H9 (cell line): Measurements from ENCODE around the gene AGO1. TPM values are rescaled to one million over a fixed set of nuclear protein-coding genes. Genes with fewer than 3 reads are reported as not detected.

ENCODE experiments used
- DNase-seq: peaks from one replicate; pipeline ENCODE4 v3.0.0-alpha.2; 2017
- H2AFZ ChIP-seq: one replicate; pipeline ENCODE4 v1.6.1; 2013; ENCODE audit warnings: mild to moderate bottlenecking, low read length, control low read depth, moderate library complexity
- H2AK5ac ChIP-seq: 2 replicates; pipeline ENCODE4 v1.6.1; 2013; ENCODE audit warnings: low read length, control low read depth, mixed read lengths; ENCODE audit not compliant: insufficient read length
- H2BK120ac ChIP-seq: one replicate; pipeline ENCODE4 v1.6.1; 2013; ENCODE audit warnings: low read depth, mild to moderate bottlenecking, low read length, control low read depth, inconsistent platforms; ENCODE audit not compliant: poor library complexity, severe bottlenecking
- H2BK12ac ChIP-seq: 2 replicates; pipeline ENCODE4 v1.6.1; 2013; ENCODE audit warnings: low read length, control low read depth, mixed read lengths, low read depth; ENCODE audit not compliant: insufficient read length
- H2BK15ac ChIP-seq: 2 replicates; pipeline ENCODE4 v1.6.1; 2013; ENCODE audit warnings: low read depth, low read length, control low read depth
- H2BK20ac ChIP-seq: one replicate; pipeline ENCODE4 v1.6.1; 2013; ENCODE audit warnings: low read depth, mild to moderate bottlenecking, low read length, control low read depth, inconsistent platforms; ENCODE audit not compliant: poor library complexity, severe bottlenecking
- H2BK5ac ChIP-seq: 2 replicates; pipeline ENCODE4 v1.6.1; 2013; ENCODE audit warnings: low read length, control low read depth, mixed read lengths; ENCODE audit not compliant: insufficient read length
- H3K14ac ChIP-seq: 2 replicates; pipeline ENCODE4 v1.6.1; 2013; ENCODE audit warnings: low read length, control low read depth; ENCODE audit not compliant: insufficient read depth
- H3K18ac ChIP-seq: 2 replicates; pipeline ENCODE4 v1.6.1; 2013; ENCODE audit warnings: low read depth, mild to moderate bottlenecking, mixed read lengths, low read length, control low read depth; ENCODE audit not compliant: insufficient read length
- H3K23ac ChIP-seq: 2 replicates; pipeline ENCODE4 v1.6.1; 2013; ENCODE audit warnings: low read length, control low read depth, mixed read lengths, low read depth; ENCODE audit not compliant: insufficient read length
- H3K23me2 ChIP-seq: 2 replicates; pipeline ENCODE4 v1.6.1; 2013; ENCODE audit warnings: low read depth, mild to moderate bottlenecking, mixed read lengths, low read length, control low read depth; ENCODE audit not compliant: insufficient read length, poor library complexity, severe bottlenecking
- H3K27ac ChIP-seq: 2 replicates; pipeline ENCODE4 v1.5.1; 2013; ENCODE audit warnings: low read length, control low read depth, mixed read lengths, low read depth; ENCODE audit not compliant: insufficient read length
- H3K27me3 ChIP-seq: 2 replicates; pipeline ENCODE4 v1.6.1; 2013; ENCODE audit warnings: low read length, control low read depth, inconsistent platforms; ENCODE audit not compliant: insufficient read depth
- H3K4ac ChIP-seq: 2 replicates; pipeline ENCODE4 v1.6.1; 2013; ENCODE audit warnings: low read depth, mild to moderate bottlenecking, control low read depth, inconsistent platforms, low read length, moderate library complexity
- H3K4me1 ChIP-seq: 2 replicates; pipeline ENCODE4 v1.6.1; 2013; ENCODE audit warnings: low read length, control low read depth, inconsistent platforms; ENCODE audit not compliant: insufficient read depth
- H3K4me2 ChIP-seq: 2 replicates; pipeline ENCODE4 v1.6.1; 2013; ENCODE audit warnings: low read length, control low read depth, mixed read lengths; ENCODE audit not compliant: insufficient read length, insufficient read depth
- H3K56ac ChIP-seq: 2 replicates; pipeline ENCODE4 v1.6.1; 2013; ENCODE audit warnings: low read depth, mild to moderate bottlenecking, mixed read lengths, low read length, control low read depth; ENCODE audit not compliant: insufficient read length
- H3K79me1 ChIP-seq: 2 replicates; pipeline ENCODE4 v1.6.1; 2013; ENCODE audit warnings: low read depth, mild to moderate bottlenecking, moderate library complexity, low read length, control low read depth, inconsistent platforms; ENCODE audit not compliant: insufficient read depth, poor library complexity, severe bottlenecking
- H3K79me2 ChIP-seq: 2 replicates; pipeline ENCODE4 v1.6.1; 2013; ENCODE audit warnings: low read length, control low read depth, inconsistent platforms; ENCODE audit not compliant: insufficient read depth
- H3K9ac ChIP-seq: 2 replicates; pipeline ENCODE4 v1.6.1; 2013; ENCODE audit warnings: low read length, control low read depth, mixed read lengths; ENCODE audit not compliant: insufficient read length; ENCODE audit errors: extremely low read depth
- H3K9me3 ChIP-seq: one replicate; pipeline ENCODE4 v1.6.1; 2013; ENCODE audit warnings: low read depth, low read length, inconsistent platforms; ENCODE audit not compliant: control insufficient read depth
- H3T11ph ChIP-seq: one replicate; pipeline ENCODE4 v1.6.1; 2013; ENCODE audit warnings: mild to moderate bottlenecking, low read length, control low read depth, inconsistent platforms
- H4K20me1 ChIP-seq: one replicate; pipeline ENCODE4 v1.6.1; 2013; ENCODE audit not compliant: control insufficient read depth, insufficient read length, insufficient read depth
- H4K5ac ChIP-seq: 2 replicates; pipeline ENCODE4 v1.6.1; 2013; ENCODE audit warnings: low read depth, mild to moderate bottlenecking, mixed read lengths, low read length, control low read depth; ENCODE audit not compliant: insufficient read length
- H4K8ac ChIP-seq: replicated peaks from 2 replicates; pipeline ENCODE4 v1.6.1; 2013; ENCODE audit warnings: low read length, control low read depth, mixed read lengths, low read depth; ENCODE audit not compliant: insufficient read length
- H4K91ac ChIP-seq: 2 replicates; pipeline ENCODE4 v1.6.1; 2013; ENCODE audit warnings: low read depth, mild to moderate bottlenecking, moderate library complexity, mixed read lengths, low read length, control low read depth; ENCODE audit not compliant: insufficient read length
- H3K27ac Mint-ChIP-seq, 3 experiments: 2 replicates in 2 of 3; 3 replicates in 1 of 3; pipeline ENCODE4 v1.8.0; 2020 to 2021; ENCODE audit warnings: mixed read lengths in 3 of 3, mild to moderate bottlenecking in 1 of 3, moderate library complexity in 1 of 3
- H3K27me3 Mint-ChIP-seq: 2 replicates; pipeline ENCODE4 v1.8.0; 2021; ENCODE audit warnings: low read depth, mild to moderate bottlenecking, moderate library complexity, mixed read lengths
- H3K36me3 Mint-ChIP-seq, 3 experiments: 2 replicates in 2 of 3; 3 replicates in 1 of 3; pipeline ENCODE4 v1.8.0; 2020 to 2021; ENCODE audit warnings: low read depth in 3 of 3, mixed read lengths in 3 of 3; ENCODE audit not compliant: insufficient read depth in 1 of 3
- H3K4me1 Mint-ChIP-seq, 2 experiments: 2 replicates each; pipeline ENCODE4 v1.8.0; 2020; ENCODE audit warnings: mixed read lengths in 2 of 2
- H3K4me3 Mint-ChIP-seq, 2 experiments: 2 replicates in 1 of 2; 3 replicates in 1 of 2; pipeline ENCODE4 v1.8.0; 2020 to 2021; ENCODE audit warnings: mild to moderate bottlenecking in 2 of 2, mixed read lengths in 2 of 2, moderate library complexity in 1 of 2
- H3K9me3 Mint-ChIP-seq, 2 experiments: 2 replicates in 1 of 2; 3 replicates in 1 of 2; pipeline ENCODE4 v1.8.0; 2020; ENCODE audit warnings: mild to moderate bottlenecking in 2 of 2, mixed read lengths in 2 of 2, moderate library complexity in 1 of 2
- WGBS: extraction: QIAGEN DNeasy Blood & Tissue Kit; methylation state at CpG from one replicate; pipeline ENCODE4 v1.1.7; 2013; ENCODE audit warnings: missing lambda C conversion rate, low lambda C conversion rate, mixed read lengths; ENCODE audit not compliant: insufficient read length; ENCODE audit errors: extremely low coverage; 5-methylcytosine and 5-hydroxymethylcytosine counted together
- total RNA-seq: library from RNA; stranded (reverse); gene quantifications from 2 replicates; pipeline ENCODE4 v1.2.1, GENCODE V29; 2021
- TF ChIP-seq, protein P1 (sequence below): fragments of 200-600 bp; sonication (generic); conservative IDR thresholded peaks from 3 replicates; pipeline ENCODE4 v1.8.0; 2021; ENCODE audit warnings: antibody characterized with exemption, mild to moderate bottlenecking

AGO1 gene
- total RNA-seq, 1 experiment from 2014 or later: 74.2 TPM

DNA sequence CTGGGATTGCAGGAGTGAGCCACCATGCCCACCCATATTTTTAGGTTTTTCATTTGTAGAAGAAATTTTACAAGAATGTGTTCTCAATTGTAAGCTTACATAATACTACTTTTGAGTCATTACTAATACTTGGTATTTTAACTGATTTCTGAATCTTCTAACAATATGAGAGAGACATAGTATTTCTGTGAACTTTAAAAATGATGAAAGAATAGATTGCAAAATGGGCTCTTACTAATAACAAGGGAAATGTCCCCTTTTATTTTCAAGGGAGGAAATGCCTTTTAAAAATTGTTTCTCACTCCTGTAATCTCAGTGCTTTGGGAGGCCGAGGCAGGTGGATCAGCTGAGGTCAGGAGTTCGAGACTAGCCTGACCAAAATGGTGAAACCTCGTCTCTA lies 53.8 kb downstream of the AGO1 start:
- Mint-ChIP-seq H3K4me1 (peaks cover 19 to 22% of the 10 kb centered on the region in 2 experiments), H3K27me3 (no peaks in the 10 kb centered on the region), H3K4me3 (no peak overlapping the region), H3K27ac (no peak overlapping the region), H3K36me3 (peaks cover 0 to 9% (median 2%) of the 10 kb centered on the region in 3 experiments; a peak in 3 of 7 replicates), H3K9me3 (no peaks in the 10 kb centered on the region)
- Histone ChIP-seq H2BK15ac (no peak overlapping the region), H3K79me1 (peaks cover 5% of the 10 kb centered on the region), H2BK12ac (no peak overlapping the region), H3T11ph (no peak overlapping the region), H3K56ac (no peak overlapping the region), H3K9me3 (no peaks in the 10 kb centered on the region), H2BK20ac (no peak overlapping the region), H4K91ac (no peak overlapping the region), H3K18ac (no peak overlapping the region), H3K27me3 (no peaks in the 10 kb centered on the region), H3K27ac (no peak overlapping the region), H4K8ac (no peak overlapping the region), H3K23ac (no peak overlapping the region), H2BK120ac (no peak overlapping the region), H3K14ac (no peak overlapping the region), H3K4ac (no peak overlapping the region), H3K79me2 (peaks cover 24% of the 10 kb centered on the region; the same call in 1 of the 2 replicates), H4K20me1 (no peaks in the 10 kb centered on the region), H3K4me1 (no peaks in the 10 kb centered on the region), H2BK5ac (no peak overlapping the region), H2AFZ (no peak overlapping the region), H3K4me2 (no peak overlapping the region), H3K23me2 (peaks cover under 1% of the 10 kb centered on the region), H4K5ac (no peak overlapping the region), H3K9ac (no peak overlapping the region), H2AK5ac (no peak overlapping the region)
- no peak for DNase-seq
- TF ChIP-seq, protein P1, sequence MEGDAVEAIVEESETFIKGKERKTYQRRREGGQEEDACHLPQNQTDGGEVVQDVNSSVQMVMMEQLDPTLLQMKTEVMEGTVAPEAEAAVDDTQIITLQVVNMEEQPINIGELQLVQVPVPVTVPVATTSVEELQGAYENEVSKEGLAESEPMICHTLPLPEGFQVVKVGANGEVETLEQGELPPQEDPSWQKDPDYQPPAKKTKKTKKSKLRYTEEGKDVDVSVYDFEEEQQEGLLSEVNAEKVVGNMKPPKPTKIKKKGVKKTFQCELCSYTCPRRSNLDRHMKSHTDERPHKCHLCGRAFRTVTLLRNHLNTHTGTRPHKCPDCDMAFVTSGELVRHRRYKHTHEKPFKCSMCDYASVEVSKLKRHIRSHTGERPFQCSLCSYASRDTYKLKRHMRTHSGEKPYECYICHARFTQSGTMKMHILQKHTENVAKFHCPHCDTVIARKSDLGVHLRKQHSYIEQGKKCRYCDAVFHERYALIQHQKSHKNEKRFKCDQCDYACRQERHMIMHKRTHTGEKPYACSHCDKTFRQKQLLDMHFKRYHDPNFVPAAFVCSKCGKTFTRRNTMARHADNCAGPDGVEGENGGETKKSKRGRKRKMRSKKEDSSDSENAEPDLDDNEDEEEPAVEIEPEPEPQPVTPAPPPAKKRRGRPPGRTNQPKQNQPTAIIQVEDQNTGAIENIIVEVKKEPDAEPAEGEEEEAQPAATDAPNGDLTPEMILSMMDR: no peak
- no CpG with 5 or more reads among the region's 3 CpGs for WGBS
